Measurements from ENCODE around the gene MSH2.
A peak's percentile ranks its signal among the peaks of the same experiment; 100 is the strongest.

The MSH2 gene

DNA sequence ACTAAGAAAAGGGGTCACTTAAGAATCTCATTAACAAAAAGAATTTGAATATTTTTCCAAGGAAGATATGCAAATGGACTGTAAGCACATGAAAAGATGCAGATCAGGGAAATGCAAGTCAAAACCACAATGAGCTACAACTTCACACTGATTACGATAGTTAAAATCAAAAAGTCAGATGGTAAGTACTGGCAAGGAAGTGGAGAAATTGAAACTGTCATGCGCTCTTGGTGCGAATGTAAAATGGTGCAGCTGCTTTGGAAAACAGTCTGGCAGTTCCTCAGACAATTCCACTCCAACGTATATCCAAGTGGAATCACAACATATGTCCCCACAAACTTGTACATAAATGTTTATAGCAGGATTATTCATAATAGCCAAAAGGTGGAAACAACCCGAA lies 81.4 kb downstream of the MSH2 start:
- H3K4me3 ChIP-seq (ENCODE audit: low read depth, low read length) = no peak overlapping the region
- DNase-seq (ENCODE audit: low read depth) = no peak
- TF ChIP-seq, protein P1, sequence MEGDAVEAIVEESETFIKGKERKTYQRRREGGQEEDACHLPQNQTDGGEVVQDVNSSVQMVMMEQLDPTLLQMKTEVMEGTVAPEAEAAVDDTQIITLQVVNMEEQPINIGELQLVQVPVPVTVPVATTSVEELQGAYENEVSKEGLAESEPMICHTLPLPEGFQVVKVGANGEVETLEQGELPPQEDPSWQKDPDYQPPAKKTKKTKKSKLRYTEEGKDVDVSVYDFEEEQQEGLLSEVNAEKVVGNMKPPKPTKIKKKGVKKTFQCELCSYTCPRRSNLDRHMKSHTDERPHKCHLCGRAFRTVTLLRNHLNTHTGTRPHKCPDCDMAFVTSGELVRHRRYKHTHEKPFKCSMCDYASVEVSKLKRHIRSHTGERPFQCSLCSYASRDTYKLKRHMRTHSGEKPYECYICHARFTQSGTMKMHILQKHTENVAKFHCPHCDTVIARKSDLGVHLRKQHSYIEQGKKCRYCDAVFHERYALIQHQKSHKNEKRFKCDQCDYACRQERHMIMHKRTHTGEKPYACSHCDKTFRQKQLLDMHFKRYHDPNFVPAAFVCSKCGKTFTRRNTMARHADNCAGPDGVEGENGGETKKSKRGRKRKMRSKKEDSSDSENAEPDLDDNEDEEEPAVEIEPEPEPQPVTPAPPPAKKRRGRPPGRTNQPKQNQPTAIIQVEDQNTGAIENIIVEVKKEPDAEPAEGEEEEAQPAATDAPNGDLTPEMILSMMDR (IDR thresholded peaks at IDR 0.05; ENCODE audit: insufficient read depth, low read depth, low read length, missing control alignments) = no peak

DNA sequence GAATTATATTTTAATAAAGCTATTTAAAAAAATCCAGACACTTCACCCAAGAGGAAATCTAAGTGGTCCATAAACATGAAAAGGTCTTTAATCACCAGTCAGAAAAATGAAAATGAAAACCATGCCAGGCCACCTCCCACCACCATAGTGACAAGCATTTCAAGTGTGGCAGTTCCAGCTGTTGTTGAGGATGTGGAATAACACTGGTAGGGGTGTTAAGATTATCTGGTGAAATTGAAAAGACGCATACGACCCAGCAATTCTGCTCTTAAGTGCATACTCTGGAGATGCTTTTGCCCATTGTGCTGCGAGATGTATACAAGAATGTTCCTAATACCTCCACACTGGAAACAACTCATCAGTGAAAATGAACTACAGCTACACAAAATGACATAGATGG lies 82.2 kb downstream of the MSH2 start:
- no peak overlapping the region for H3K4me3 ChIP-seq (ENCODE audit: low read depth, low read length)
- TF ChIP-seq, protein P1 (IDR thresholded peaks at IDR 0.05; ENCODE audit: insufficient read depth, low read depth, low read length, missing control alignments) = no peak
- no peak for DNase-seq (ENCODE audit: low read depth)

DNA sequence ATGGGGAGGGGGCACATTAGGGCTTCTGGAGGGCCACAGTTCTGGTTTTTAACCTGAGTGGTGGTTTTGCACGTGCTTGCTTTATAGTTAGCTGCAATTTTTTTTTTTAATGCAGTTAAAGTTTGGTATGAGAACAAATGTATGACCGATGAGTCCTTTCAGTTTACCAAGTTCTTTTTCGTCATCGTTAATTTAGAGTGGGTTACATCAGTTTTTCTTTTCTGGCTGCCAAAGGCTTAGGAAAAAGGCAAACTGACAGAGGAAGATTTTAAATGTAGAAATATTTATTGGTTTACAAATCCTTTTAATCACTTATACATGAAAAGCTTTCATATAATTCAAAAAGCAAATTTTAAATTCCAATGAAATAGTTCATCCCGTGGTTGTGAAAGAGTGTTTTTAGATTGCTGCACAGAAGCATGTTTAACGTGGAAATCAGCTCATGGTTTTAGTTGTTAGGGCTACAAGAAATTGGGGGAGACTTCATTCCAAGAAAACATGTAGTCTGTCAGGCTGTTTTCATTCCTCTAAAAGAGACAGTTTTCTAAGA lies 82.9 kb downstream of the MSH2 start:
- no peak overlapping the region for H3K4me3 ChIP-seq (ENCODE audit: low read depth, low read length)
- DNase-seq (ENCODE audit: low read depth) = no peak
- TF ChIP-seq, protein P1 (IDR thresholded peaks at IDR 0.05; ENCODE audit: insufficient read depth, low read depth, low read length, missing control alignments) = no peak

DNA sequence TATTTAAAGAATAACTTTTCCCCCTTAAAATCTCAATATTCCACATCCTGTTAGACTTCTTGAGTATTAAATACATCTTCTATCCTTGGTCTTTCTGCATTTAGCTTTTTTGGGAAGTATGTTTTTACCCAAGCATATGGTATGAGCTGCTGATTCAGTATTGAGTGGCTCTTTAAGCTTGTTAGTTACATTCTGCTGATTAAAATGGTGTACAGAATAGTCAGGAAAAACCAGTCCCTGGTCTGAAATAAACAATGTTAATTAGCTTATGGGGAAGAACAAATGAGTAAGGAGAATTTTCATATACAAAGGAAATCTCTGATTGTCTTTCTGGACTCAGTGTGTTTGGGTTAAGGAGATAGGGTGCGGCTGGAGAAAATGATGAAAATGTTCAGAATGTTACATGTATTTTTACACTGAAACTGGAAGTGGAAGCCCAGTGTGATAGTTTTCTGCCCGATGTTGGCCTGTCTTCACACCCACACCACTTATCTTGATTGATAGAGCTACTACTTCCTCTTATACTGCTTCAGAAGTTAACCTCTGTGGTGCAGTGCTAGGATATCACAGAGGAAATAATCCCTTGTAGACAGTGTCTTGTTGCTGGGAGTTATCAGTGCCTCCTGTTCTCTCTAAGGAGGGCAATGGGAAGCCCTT lies 84.0 kb downstream of the MSH2 start:
- TF ChIP-seq, protein P1 (IDR thresholded peaks at IDR 0.05; ENCODE audit: insufficient read depth, low read depth, low read length, missing control alignments) = no peak
- peak; percentile 62 for DNase-seq (ENCODE audit: low read depth)
- no peak overlapping the region for H3K4me3 ChIP-seq (ENCODE audit: low read depth, low read length)

DNA sequence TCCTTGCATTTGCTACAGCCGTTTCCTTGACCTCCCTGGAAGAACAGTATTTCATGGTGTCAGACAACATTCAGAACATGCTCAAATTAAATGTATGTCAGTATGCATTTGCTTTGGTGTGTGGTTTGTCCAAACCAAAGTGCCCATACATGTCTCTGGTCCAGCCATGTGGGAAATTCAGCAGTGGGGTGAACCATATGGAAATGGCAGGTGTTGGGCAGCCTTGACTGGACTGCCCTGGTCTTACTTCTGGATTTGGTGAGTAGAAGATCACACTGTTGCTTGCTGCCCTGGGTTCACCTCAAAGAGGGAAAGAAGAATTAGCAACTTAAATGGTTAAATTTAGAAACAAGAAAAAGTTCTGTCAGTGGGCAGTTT lies 84.5 kb downstream of the MSH2 start:
- no peak overlapping the region for H3K4me3 ChIP-seq (ENCODE audit: low read depth, low read length)
- DNase-seq (ENCODE audit: low read depth) = no peak
- TF ChIP-seq, protein P1 (IDR thresholded peaks at IDR 0.05; ENCODE audit: insufficient read depth, low read depth, low read length, missing control alignments) = no peak

DNA sequence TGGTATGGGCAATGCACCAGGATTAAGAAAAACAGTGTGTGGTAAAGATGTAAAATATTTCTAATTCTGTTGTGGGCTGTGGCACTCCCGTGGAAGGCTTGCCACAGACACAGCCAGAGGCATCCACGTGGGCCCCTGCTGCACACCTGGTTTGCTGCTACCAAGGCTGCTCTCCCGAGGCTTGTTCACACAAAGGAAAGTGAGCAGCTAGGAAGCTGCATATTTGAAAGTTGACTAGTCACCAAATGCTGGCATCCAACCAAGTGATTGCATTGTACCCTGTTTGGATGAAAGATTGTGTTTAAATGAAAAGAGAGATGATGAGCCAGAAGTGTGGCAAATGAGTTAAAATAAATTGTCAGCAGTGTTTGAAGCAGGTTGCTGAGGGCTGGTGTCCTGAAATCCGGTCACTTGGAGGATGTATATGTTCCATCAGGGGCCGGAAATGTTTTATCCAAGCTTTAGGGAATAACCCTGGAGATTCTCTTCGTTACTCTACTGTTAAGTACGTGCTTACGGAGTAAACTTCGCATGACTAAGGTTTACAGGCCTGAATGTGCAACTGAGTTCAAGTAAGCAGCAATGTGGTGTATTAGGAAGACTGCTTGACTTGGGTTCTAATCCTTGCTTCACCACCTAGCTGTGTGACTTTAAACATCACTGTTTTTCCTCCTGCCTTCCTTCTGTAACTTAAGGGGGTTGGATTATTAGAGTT lies 86.1 kb downstream of the MSH2 start:
- TF ChIP-seq, protein P1 (IDR thresholded peaks at IDR 0.05; ENCODE audit: insufficient read depth, low read depth, low read length, missing control alignments) = no peak
- H3K4me3 ChIP-seq (ENCODE audit: low read depth, low read length) = no peak overlapping the region
- DNase-seq (ENCODE audit: low read depth) = no peak

Data from GM12865 (cell line).